Mucosa of descending colon (tissue), 3 donors: ENCODE measurements around the gene DNAH11. TPM values are rescaled to one million over a fixed set of nuclear protein-coding genes. Genes with fewer than 3 reads are reported as not detected.
"Not testable (repeated sequence)": the region's sequence is repeated elsewhere in the genome, so short reads cannot be mapped to it uniquely, and the experiment has no call there.

Source experiments
- ATAC-seq: fragments of 200-7000 bp; cut with Tn5 transposase; one replicate; pipeline ENCODE4 v1.9.1; 2020; ENCODE audit warnings: mild to moderate bottlenecking, moderate library complexity
- DNase-seq, 3 donors: peaks; one replicate each; pipeline ENCODE4 v3.0.0-alpha.2; 2020
- H3K36me3 ChIP-seq: fragments of 200-600 bp; one replicate; pipeline ENCODE4 v1.8.0; 2021; ENCODE audit warnings: low read depth, mild to moderate bottlenecking
- H3K4me1 ChIP-seq: fragments of 200-600 bp; one replicate; pipeline ENCODE4 v1.8.0; 2021; ENCODE audit warnings: low read depth, mild to moderate bottlenecking
- H3K4me3 ChIP-seq: fragments of 200-600 bp; one replicate; pipeline ENCODE4 v1.8.0; 2021; ENCODE audit warnings: mild to moderate bottlenecking
- H3K9me3 ChIP-seq: fragments of 200-600 bp; one replicate; pipeline ENCODE4 v1.8.0; 2021; ENCODE audit warnings: mild to moderate bottlenecking
- CTCF ChIP-seq: fragments of 200-600 bp; IDR thresholded peaks from one replicate; pipeline ENCODE4 v1.8.0; 2022; ENCODE audit warnings: antibody characterized with exemption, mild to moderate bottlenecking
- intact Hi-C, 2 donors: fragments of 100-400 bp; cut with DNase I in 1 of 2; cut with micrococcal nuclease in 1 of 2; formaldehyde crosslinking; loops; one replicate each; pipeline versions ENCODE4 v1.11.0 to v1.11.1; 2022; cut with DNase I, micrococcal nuclease
- total RNA-seq, 3 donors: library from RNA; stranded (reverse); fragmentation: NEBNext Ultra II Directional in 2 of 3; extraction: Animal tissue kit (Norgen Biotek cat#: 25700) in 2 of 3; gene quantifications; one replicate each; pipeline versions ENCODE4 v1.2.1 to v1.2.4, GENCODE V29; 2021 to 2023
- donor health status: DM: no; HTN: no; CAD: no; lungs with moderate emphysema.
- donor health status: DM: no; HTN: no; CAD: no.
- donor health status: DM: no; HTN: yes; CAD: no.

The DNAH11 gene
- total RNA-seq, 3 donors from 2014 or later: 0.02 to 0.47 (median 0.03) TPM

DNA sequence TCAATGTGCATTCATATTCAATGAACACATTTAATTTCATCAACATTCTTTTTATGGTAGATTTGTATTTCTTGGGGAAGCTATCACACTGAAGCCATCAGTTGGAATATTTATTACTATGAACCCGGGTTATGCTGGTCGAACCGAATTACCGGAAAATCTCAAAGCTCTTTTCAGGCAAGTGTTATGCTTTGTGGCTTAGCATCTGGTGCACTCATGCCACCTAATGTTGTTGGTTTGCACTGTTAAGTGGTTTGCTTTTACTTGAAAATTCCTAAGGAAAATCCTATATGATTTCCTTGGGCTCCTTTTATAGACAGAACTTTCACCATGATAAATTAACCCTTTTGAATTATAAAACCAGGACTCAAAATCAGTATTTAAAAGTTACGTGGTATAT lies 147.9 kb downstream of the DNAH11 start:
- TF ChIP-seq CTCF: no peak
- no peaks in the 10 kb centered on the region for H3K9me3 ChIP-seq
- no peak overlapping the region for H3K4me3 ChIP-seq
- DNase-seq (no peak), ATAC-seq (no peak)
- H3K4me1 ChIP-seq: no peaks in the 10 kb centered on the region
- no peaks in the 10 kb centered on the region for H3K36me3 ChIP-seq
- intact Hi-C loops: no loop called here

DNA sequence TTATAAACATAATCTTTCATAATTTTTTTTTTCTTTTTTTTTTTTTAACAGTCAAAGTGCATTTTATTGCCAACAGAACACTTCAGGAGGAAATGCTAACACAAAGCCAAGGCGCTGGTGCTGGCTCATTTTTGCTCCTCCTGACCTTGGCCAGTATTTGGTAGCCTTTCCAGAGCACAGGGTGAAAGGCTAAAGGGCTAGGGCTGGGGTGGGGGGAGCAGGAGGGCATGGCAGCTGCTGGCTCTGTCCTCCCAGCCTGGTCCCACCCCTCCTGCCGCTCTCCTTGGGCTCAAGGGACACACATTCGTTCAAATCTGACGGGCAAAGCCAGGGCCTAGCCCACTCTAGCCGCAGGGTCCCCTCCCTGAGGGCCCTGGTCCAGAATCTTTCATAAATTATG lies 148.3 kb downstream of the DNAH11 start:
- ATAC-seq: peak; percentile 86
- H3K4me1 ChIP-seq, intact Hi-C loops: not testable (repeated sequence)

DNA sequence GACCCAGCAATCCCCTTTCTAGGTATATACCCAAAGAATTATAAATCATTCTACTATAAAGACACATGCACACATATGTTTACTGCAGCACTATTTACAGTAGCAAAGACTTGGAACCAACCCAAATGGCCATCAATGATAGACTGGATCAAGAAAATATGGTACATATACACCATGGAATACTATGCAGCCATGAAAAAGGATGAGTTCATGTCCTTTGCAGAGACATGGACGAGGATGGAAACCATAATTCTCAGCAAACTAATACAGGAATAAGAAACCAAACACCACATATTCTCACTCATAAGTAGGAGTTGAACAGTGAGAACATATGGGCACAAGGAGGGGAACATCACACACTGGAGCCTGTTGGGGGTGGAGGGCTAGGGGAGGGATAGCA lies 157.7 kb downstream of the DNAH11 start:
- H3K4me3 ChIP-seq, intact Hi-C loops: not testable (repeated sequence)

More for the DNA sequence above, 148.3 kb downstream of the DNAH11 start:
- H3K4me3 ChIP-seq, DNase-seq, H3K9me3 ChIP-seq, H3K36me3 ChIP-seq: not testable (repeated sequence)

GRCh38 chr7:21702303-21702702 lies 159.5 kb downstream of the DNAH11 start:
- H3K4me3 ChIP-seq: no peak overlapping the region
- no peak for ATAC-seq
- no peaks in the 10 kb centered on the region for H3K9me3 ChIP-seq
- DNase-seq: no peak
- no peak for TF ChIP-seq CTCF
- intact Hi-C loops: no loop called here
- no peaks in the 10 kb centered on the region for H3K36me3 ChIP-seq
- H3K4me1 ChIP-seq: no peaks in the 10 kb centered on the region

More for the DNA sequence above, 157.7 kb downstream of the DNAH11 start:
- not testable (repeated sequence) for H3K36me3 ChIP-seq, H3K9me3 ChIP-seq, H3K4me1 ChIP-seq, ATAC-seq, DNase-seq

DNA sequence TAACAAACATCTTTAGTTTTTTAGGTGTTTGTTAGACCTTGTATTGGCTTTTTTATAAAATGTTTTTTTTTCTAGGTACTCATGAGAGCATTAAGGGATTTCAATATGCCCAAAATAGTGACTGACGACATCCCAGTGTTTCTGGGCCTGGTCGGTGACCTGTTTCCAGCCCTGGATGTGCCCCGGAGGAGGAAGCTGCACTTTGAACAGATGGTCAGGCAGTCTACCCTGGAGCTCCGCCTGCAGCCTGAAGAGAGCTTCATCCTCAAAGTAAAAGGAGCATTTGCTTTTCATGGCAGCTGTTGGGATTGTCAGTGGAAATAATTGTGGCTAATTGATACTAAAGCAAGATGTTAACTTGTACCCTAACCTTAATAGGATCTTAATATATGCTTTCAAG lies 161.5 kb downstream of the DNAH11 start:
- no peak for TF ChIP-seq CTCF
- no peaks in the 10 kb centered on the region for H3K9me3 ChIP-seq
- H3K4me3 ChIP-seq: no peak overlapping the region
- H3K4me1 ChIP-seq: no peaks in the 10 kb centered on the region
- no peaks in the 10 kb centered on the region for H3K36me3 ChIP-seq
- DNase-seq (no peak), ATAC-seq (no peak)
- intact Hi-C loops: no loop called here

DNA sequence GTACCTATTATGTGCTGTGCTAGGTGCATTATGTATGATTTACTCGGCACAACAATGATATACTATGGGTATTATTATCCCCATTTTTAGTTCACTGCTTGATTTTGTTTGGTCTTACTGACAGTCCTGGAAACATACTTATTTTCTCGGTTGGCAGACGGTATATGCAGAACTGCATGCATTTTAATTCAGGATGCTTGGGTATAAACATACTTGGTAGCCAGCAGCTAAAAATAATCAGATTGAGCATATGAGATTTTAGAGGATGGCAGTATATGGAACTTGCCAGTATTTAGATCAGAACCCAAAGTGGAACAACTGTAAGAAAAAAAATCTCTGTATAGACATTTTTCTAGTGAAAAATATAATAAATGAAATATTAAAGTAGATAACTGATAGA lies 163.3 kb downstream of the DNAH11 start:
- no peaks in the 10 kb centered on the region for H3K9me3 ChIP-seq
- no peak for TF ChIP-seq CTCF
- H3K4me3 ChIP-seq: no peak overlapping the region
- no peak for ATAC-seq
- no peaks in the 10 kb centered on the region for H3K36me3 ChIP-seq
- no peak for DNase-seq
- intact Hi-C loops: no loop called here
- H3K4me1 ChIP-seq: no peaks in the 10 kb centered on the region

GRCh38 chr7:21707566-21707965 lies 164.7 kb downstream of the DNAH11 start:
- no peak overlapping the region for H3K4me3 ChIP-seq
- no peaks in the 10 kb centered on the region for H3K4me1 ChIP-seq
- no peaks in the 10 kb centered on the region for H3K36me3 ChIP-seq
- no peak for DNase-seq
- intact Hi-C loops: no loop called here
- TF ChIP-seq CTCF: no peak
- no peak for ATAC-seq
- no peaks in the 10 kb centered on the region for H3K9me3 ChIP-seq
